Suprapubic skin (tissue), 4 donors: ENCODE measurements around the gene GJA5. TPM values are rescaled to one million over a fixed set of nuclear protein-coding genes. Genes with fewer than 3 reads are reported as not detected.

Source experiments
- DNase-seq, 2 donors: peaks; one replicate each; pipeline ENCODE4 v3.0.0-alpha.2; 2019; ENCODE audit warnings: low spot score in 2 of 2
- H3K27ac ChIP-seq: fragments of 200-600 bp; sonication (generic); one replicate; pipeline ENCODE4 v1.5.1; 2019
- H3K27me3 ChIP-seq: fragments of 200-600 bp; sonication (generic); one replicate; pipeline ENCODE4 v1.5.1; 2019
- H3K36me3 ChIP-seq: fragments of 200-600 bp; sonication (generic); one replicate; pipeline ENCODE4 v1.5.1; 2019
- H3K4me1 ChIP-seq: fragments of 200-600 bp; sonication (generic); one replicate; pipeline ENCODE4 v1.5.1; 2019
- H3K4me3 ChIP-seq: fragments of 200-600 bp; sonication (generic); one replicate; pipeline ENCODE4 v1.5.1; 2019; ENCODE audit warnings: mild to moderate bottlenecking
- H3K9me3 ChIP-seq: fragments of 200-600 bp; sonication (generic); one replicate; pipeline ENCODE4 v1.5.1; 2019
- CTCF ChIP-seq, 2 donors: fragments of 200-600 bp in 1 of 2; fragments of 450-650 bp in 1 of 2; sonication (generic) in 1 of 2; IDR thresholded peaks; one replicate each; pipeline ENCODE4 v1.5.1; 2016 to 2019; ENCODE audit warnings: antibody characterized with exemption in 2 of 2, mild to moderate bottlenecking in 1 of 2, moderate library complexity in 1 of 2
- EP300 ChIP-seq: sonication (generic); formaldehyde crosslinking; IDR thresholded peaks from one replicate; pipeline ENCODE4 v1.6.1; 2017; ENCODE audit warnings: antibody characterized with exemption
- POLR2A ChIP-seq, 2 donors: fragments of 450-650 bp; IDR thresholded peaks; one replicate each; pipeline ENCODE4 v1.6.1; 2017; ENCODE audit warnings: antibody characterized with exemption in 2 of 2, mild to moderate bottlenecking in 2 of 2, moderate library complexity in 2 of 2
- POLR2AphosphoS5 ChIP-seq, 3 donors: sonication (generic); formaldehyde crosslinking; IDR thresholded peaks; one replicate each; pipeline ENCODE4 v1.6.1; 2017; ENCODE audit warnings: antibody characterized with exemption in 3 of 3
- WGBS: methylation state at CpG from one replicate; pipeline ENCODE4 v1.1.5; 2018; 5-methylcytosine and 5-hydroxymethylcytosine counted together
- total RNA-seq, 4 donors: library from RNA; depleted of rRNA; stranded (reverse); fragments of >200 nt; gene quantifications; one replicate each; pipeline ENCODE4 v1.1.0, GENCODE V29; 2016

The GJA5 gene
- total RNA-seq, 4 donors from 2014 or later: 1.8 to 11.7 (median 3.6) TPM

- H3K4me3 ChIP-seq: no peak overlapping the region
- TF ChIP-seq POLR2AphosphoS5 (IDR thresholded peaks at IDR 0.05) (no peak), POLR2A (IDR thresholded peaks at IDR 0.05) (no peak), EP300 (no peak), CTCF (IDR thresholded peaks at IDR 0.05) (no peak)
- peaks cover 3% of the 10 kb centered on the region for H3K27me3 ChIP-seq
- no peaks in the 10 kb centered on the region for H3K4me1 ChIP-seq
- H3K36me3 ChIP-seq: no peaks in the 10 kb centered on the region
- 96% methylated on average over 2 of the region's 2 CpGs for WGBS
- H3K9me3 ChIP-seq: no peaks in the 10 kb centered on the region
- no peak for DNase-seq
- H3K27ac ChIP-seq: no peak overlapping the region
Measured at GRCh38 chr1:147800804-147801203, 40.4 kb upstream of the GJA5 start.

- Histone ChIP-seq H3K36me3 (no peaks in the 10 kb centered on the region), H3K27me3 (no peaks in the 10 kb centered on the region), H3K9me3 (no peaks in the 10 kb centered on the region), H3K4me3 (no peak overlapping the region), H3K27ac (no peak overlapping the region), H3K4me1 (no peaks in the 10 kb centered on the region)
- no peak for DNase-seq
- WGBS: 75% methylated on average over 3 of the region's 3 CpGs
- no peak for TF ChIP-seq POLR2A (IDR thresholded peaks at IDR 0.05)
Measured at GRCh38 chr1:147798731-147799130, 38.3 kb upstream of the GJA5 start.

DNA sequence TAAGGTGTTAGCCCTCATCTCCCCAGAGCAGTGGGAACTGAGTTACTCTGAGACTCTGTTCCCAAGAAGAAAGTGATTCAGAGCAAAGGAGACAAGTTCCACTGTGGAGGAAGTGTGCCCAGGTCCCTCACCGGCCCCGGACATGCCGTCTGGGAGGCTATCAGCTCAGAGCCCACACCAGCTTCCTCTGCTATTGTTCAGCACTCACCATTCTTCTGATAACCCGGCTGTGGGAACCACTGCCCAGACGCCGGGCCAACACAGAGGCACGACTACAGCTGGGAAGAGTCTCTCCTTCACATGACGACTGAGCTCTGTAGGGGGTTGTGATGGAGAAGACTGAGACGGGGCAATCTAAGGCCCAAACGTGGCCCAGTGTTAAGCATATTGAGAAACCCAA is 34.2 kb upstream of the GJA5 start:
- 67% methylated on average over 10 of the region's 10 CpGs for WGBS

DNA sequence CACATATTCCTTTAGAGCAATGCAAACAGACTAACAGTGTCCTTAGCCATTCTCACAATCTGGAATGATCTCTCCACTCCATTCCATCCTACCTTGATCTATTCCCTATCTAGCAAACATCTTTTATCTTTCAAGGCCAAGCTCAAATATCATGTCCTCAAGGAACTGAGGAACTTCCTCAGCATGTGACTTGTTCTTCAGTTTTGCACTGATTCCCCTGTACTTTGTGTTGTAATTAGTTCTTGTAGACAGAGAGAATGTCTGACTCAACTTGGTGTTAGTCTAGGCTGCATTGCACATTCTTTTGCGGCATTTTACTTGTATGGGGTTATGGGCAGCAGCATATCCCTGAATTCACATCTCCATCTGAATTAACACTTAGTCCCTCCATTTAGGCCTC is 31.5 kb upstream of the GJA5 start:
- H3K4me1 ChIP-seq: no peaks in the 10 kb centered on the region
- TF ChIP-seq POLR2A (IDR thresholded peaks at IDR 0.05) (no peak), CTCF (IDR thresholded peaks at IDR 0.05) (no peak), EP300 (no peak), POLR2AphosphoS5 (IDR thresholded peaks at IDR 0.05) (no peak)
- H3K36me3 ChIP-seq: no peaks in the 10 kb centered on the region
- H3K27ac ChIP-seq: no peak overlapping the region
- no peaks in the 10 kb centered on the region for H3K9me3 ChIP-seq
- no peaks in the 10 kb centered on the region for H3K27me3 ChIP-seq
- no peak overlapping the region for H3K4me3 ChIP-seq
- no peak for DNase-seq
- 95% methylated on average over 1 of the region's 1 CpG for WGBS

More for the DNA sequence above, 34.2 kb upstream of the GJA5 start:
- H3K9me3 ChIP-seq: no peaks in the 10 kb centered on the region
- no peak overlapping the region for H3K27ac ChIP-seq
- TF ChIP-seq CTCF (IDR thresholded peaks at IDR 0.05) (no peak), EP300 (no peak), POLR2A (IDR thresholded peaks at IDR 0.05) (no peak), POLR2AphosphoS5 (IDR thresholded peaks at IDR 0.05) (no peak)
- no peaks in the 10 kb centered on the region for H3K4me1 ChIP-seq
- no peaks in the 10 kb centered on the region for H3K27me3 ChIP-seq
- no peaks in the 10 kb centered on the region for H3K36me3 ChIP-seq
- DNase-seq: no peak
- H3K4me3 ChIP-seq: no peak overlapping the region

GRCh38 chr1:147787765-147788164 is 27.4 kb upstream of the GJA5 start:
- H3K36me3 ChIP-seq: no peaks in the 10 kb centered on the region
- no peak for TF ChIP-seq POLR2A (IDR thresholded peaks at IDR 0.05)
- no peak for TF ChIP-seq POLR2AphosphoS5 (IDR thresholded peaks at IDR 0.05)
- no peak overlapping the region for H3K27ac ChIP-seq
- WGBS: 61% methylated on average over 2 of the region's 2 CpGs
- H3K27me3 ChIP-seq: no peaks in the 10 kb centered on the region
- H3K4me1 ChIP-seq: no peaks in the 10 kb centered on the region
- no peak for DNase-seq
- no peak overlapping the region for H3K4me3 ChIP-seq
- H3K9me3 ChIP-seq: no peaks in the 10 kb centered on the region

GRCh38 chr1:147786536-147786935 is 26.1 kb upstream of the GJA5 start:
- no peaks in the 10 kb centered on the region for H3K36me3 ChIP-seq
- H3K4me1 ChIP-seq: no peaks in the 10 kb centered on the region
- no peaks in the 10 kb centered on the region for H3K9me3 ChIP-seq
- H3K27ac ChIP-seq: no peak overlapping the region
- no peak overlapping the region for H3K4me3 ChIP-seq
- WGBS: 34% methylated on average over 3 of the region's 3 CpGs
- DNase-seq: no peak
- TF ChIP-seq CTCF (IDR thresholded peaks at IDR 0.05): no peak
- TF ChIP-seq EP300: no peak
- H3K27me3 ChIP-seq: no peaks in the 10 kb centered on the region
